Neural cell (in vitro differentiated cells): ENCODE data around the gene ERCC2. TPM values are rescaled to one million over a fixed set of nuclear protein-coding genes. Genes with fewer than 3 reads are reported as not detected.

ENCODE experiments used
- H2AFZ ChIP-seq: fragments of 200-600, 300-800 bp; sonication (generic), shearing (Covaris generic); 2 replicates; pipeline ENCODE4 v1.6.0; 2014; ENCODE audit warnings: low read depth, mild to moderate bottlenecking, antibody characterized with exemption, low read length, moderate library complexity
- H3F3A ChIP-seq: fragments of 200-600 bp; shearing (Covaris generic); 2 replicates; pipeline ENCODE4 v1.6.1; 2016; ENCODE audit warnings: mild to moderate bottlenecking, moderate library complexity, mixed read lengths, antibody characterized with exemption, low read length; ENCODE audit not compliant: insufficient read depth, poor library complexity, severe bottlenecking
- H3K27ac ChIP-seq: fragments of 200-600, 300-800 bp; sonication (generic), shearing (Covaris generic); 2 replicates; pipeline ENCODE4 v1.5.1; 2014; ENCODE audit warnings: mild to moderate bottlenecking, low read length, moderate library complexity
- H3K27me3 ChIP-seq: fragments of 300-800, 200-600 bp; sonication (generic), shearing (Covaris generic); 2 replicates; pipeline ENCODE4 v1.6.0; 2014; ENCODE audit warnings: mild to moderate bottlenecking, low read depth, low read length, moderate library complexity; ENCODE audit not compliant: insufficient read depth
- H3K36me3 ChIP-seq: fragments of 300-800, 200-600 bp; sonication (generic), shearing (Covaris generic); 2 replicates; pipeline ENCODE4 v1.5.1; 2014; ENCODE audit warnings: mild to moderate bottlenecking, antibody characterized with exemption, low read length, moderate library complexity; ENCODE audit not compliant: insufficient read depth
- H3K4me2 ChIP-seq: fragments of 300-800, 200-600 bp; sonication (generic), shearing (Covaris generic); 2 replicates; pipeline ENCODE4 v1.6.0; 2014; ENCODE audit warnings: mild to moderate bottlenecking, low read length
- H3K4me3 ChIP-seq: fragments of 300-800, 200-600 bp; sonication (generic), shearing (Covaris generic); 2 replicates; pipeline ENCODE4 v1.5.1; 2014; ENCODE audit warnings: mild to moderate bottlenecking, low read length, moderate library complexity
- H3K79me2 ChIP-seq: fragments of 200-600 bp; shearing (Covaris generic); replicated peaks from 2 replicates; pipeline ENCODE4 v1.6.0; 2014; ENCODE audit warnings: mild to moderate bottlenecking, low read length, moderate library complexity; ENCODE audit not compliant: insufficient read depth
- H3K9ac ChIP-seq: fragments of 300-800, 200-600 bp; sonication (generic), shearing (Covaris generic); 2 replicates; pipeline ENCODE4 v1.6.1; 2016; ENCODE audit warnings: mild to moderate bottlenecking, low read length, mixed read lengths
- H3K9me2 ChIP-seq: fragments of 200-600 bp; shearing (Covaris generic); 2 replicates; pipeline ENCODE4 v1.6.1; 2016; ENCODE audit warnings: mild to moderate bottlenecking, low read length, mixed read lengths; ENCODE audit not compliant: insufficient read depth
- H3K9me3 ChIP-seq: fragments of 200-600, 300-800 bp; sonication (generic), shearing (Covaris generic); 2 replicates; pipeline ENCODE4 v1.6.1; 2016; ENCODE audit warnings: mild to moderate bottlenecking, mixed run types, low read length, moderate library complexity, mixed read lengths
- H4K20me1 ChIP-seq: fragments of 200-600 bp; shearing (Covaris generic); 2 replicates; pipeline ENCODE4 v1.6.1; 2016; ENCODE audit warnings: mild to moderate bottlenecking, mixed run types; ENCODE audit not compliant: insufficient read depth
- EP300 ChIP-seq: fragments of 450-650 bp; conservative IDR thresholded peaks from 2 replicates; pipeline ENCODE4 v1.6.1; 2014; ENCODE audit warnings: antibody characterized with exemption, mild to moderate bottlenecking, moderate library complexity; ENCODE audit not compliant: poor library complexity, severe bottlenecking
- EZH2 ChIP-seq: fragments of 200-600, 300-800 bp; shearing (Covaris generic), sonication (generic); IDR thresholded peaks from 2 replicates; pipeline ENCODE4 v1.6.1; 2014; ENCODE audit warnings: antibody characterized with exemption, low read length, borderline replicate concordance, mild to moderate bottlenecking; ENCODE audit not compliant: insufficient read depth, poor library complexity, severe bottlenecking
- MXI1 ChIP-seq: fragments of 450-650 bp; conservative IDR thresholded peaks from 2 replicates; pipeline ENCODE4 v1.6.1; 2014; ENCODE audit warnings: antibody characterized with exemption, mild to moderate bottlenecking; ENCODE audit not compliant: poor library complexity, severe bottlenecking
- POLR2AphosphoS5 ChIP-seq: IDR thresholded peaks from 2 replicates; pipeline ENCODE4 v1.6.1; 2012
- RAD21 ChIP-seq: fragments of 450-650 bp; conservative IDR thresholded peaks from 2 replicates; pipeline ENCODE4 v1.6.1; 2014; ENCODE audit warnings: antibody characterized with exemption, mild to moderate bottlenecking, moderate library complexity
- SMC3 ChIP-seq: fragments of 450-650 bp; conservative IDR thresholded peaks from 2 replicates; pipeline ENCODE4 v1.6.1; 2014; ENCODE audit warnings: antibody characterized with exemption, mild to moderate bottlenecking, moderate library complexity; ENCODE audit not compliant: poor library complexity
- TAF1 ChIP-seq: IDR thresholded peaks from 2 replicates; pipeline ENCODE4 v1.6.1; 2012; ENCODE audit warnings: low read depth
- polyA plus RNA-seq: library from polyadenylated mRNA; depleted of rRNA; stranded (reverse); fragments of >200 nt; gene quantifications from 2 replicates; pipeline ENCODE4 v1.2.3, GENCODE V29; 2014
- TF ChIP-seq, protein P1 (sequence below): fragments of 450-650 bp; IDR thresholded peaks from 2 replicates; pipeline ENCODE4 v1.5.1; 2014; ENCODE audit warnings: antibody characterized with exemption, mild to moderate bottlenecking, moderate library complexity; ENCODE audit not compliant: poor library complexity, severe bottlenecking
- TF ChIP-seq, protein P2 (sequence below): IDR thresholded peaks from 2 replicates; pipeline ENCODE4 v1.6.1; 2012; ENCODE audit warnings: borderline replicate concordance

ERCC2 gene
- polyA plus RNA-seq, 1 donor from 2014 or later = 28.8 TPM

GRCh38 chr19:45331411-45331810, 39.0 kb downstream of the ERCC2 start:
- no peaks in the 10 kb centered on the region for H3K79me2 ChIP-seq
- no peaks in the 10 kb centered on the region for H3K9me3 ChIP-seq
- no peak overlapping the region for H2AFZ ChIP-seq
- no peaks in the 10 kb centered on the region for H4K20me1 ChIP-seq
- no peak overlapping the region for H3K9ac ChIP-seq
- H3F3A ChIP-seq = no peaks in the 10 kb centered on the region
- no peaks in the 10 kb centered on the region for H3K9me2 ChIP-seq
- H3K27ac ChIP-seq = no peak overlapping the region
- H3K36me3 ChIP-seq = no peaks in the 10 kb centered on the region
- no peak overlapping the region for H3K4me2 ChIP-seq
- no peak overlapping the region for H3K4me3 ChIP-seq
- no peak for TF ChIP-seq RAD21
- TF ChIP-seq SMC3 = no peak
- TF ChIP-seq EP300 = no peak
- TF ChIP-seq MXI1 = no peak
- TF ChIP-seq, protein P1, sequence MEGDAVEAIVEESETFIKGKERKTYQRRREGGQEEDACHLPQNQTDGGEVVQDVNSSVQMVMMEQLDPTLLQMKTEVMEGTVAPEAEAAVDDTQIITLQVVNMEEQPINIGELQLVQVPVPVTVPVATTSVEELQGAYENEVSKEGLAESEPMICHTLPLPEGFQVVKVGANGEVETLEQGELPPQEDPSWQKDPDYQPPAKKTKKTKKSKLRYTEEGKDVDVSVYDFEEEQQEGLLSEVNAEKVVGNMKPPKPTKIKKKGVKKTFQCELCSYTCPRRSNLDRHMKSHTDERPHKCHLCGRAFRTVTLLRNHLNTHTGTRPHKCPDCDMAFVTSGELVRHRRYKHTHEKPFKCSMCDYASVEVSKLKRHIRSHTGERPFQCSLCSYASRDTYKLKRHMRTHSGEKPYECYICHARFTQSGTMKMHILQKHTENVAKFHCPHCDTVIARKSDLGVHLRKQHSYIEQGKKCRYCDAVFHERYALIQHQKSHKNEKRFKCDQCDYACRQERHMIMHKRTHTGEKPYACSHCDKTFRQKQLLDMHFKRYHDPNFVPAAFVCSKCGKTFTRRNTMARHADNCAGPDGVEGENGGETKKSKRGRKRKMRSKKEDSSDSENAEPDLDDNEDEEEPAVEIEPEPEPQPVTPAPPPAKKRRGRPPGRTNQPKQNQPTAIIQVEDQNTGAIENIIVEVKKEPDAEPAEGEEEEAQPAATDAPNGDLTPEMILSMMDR = no peak
- TF ChIP-seq, protein P2, sequence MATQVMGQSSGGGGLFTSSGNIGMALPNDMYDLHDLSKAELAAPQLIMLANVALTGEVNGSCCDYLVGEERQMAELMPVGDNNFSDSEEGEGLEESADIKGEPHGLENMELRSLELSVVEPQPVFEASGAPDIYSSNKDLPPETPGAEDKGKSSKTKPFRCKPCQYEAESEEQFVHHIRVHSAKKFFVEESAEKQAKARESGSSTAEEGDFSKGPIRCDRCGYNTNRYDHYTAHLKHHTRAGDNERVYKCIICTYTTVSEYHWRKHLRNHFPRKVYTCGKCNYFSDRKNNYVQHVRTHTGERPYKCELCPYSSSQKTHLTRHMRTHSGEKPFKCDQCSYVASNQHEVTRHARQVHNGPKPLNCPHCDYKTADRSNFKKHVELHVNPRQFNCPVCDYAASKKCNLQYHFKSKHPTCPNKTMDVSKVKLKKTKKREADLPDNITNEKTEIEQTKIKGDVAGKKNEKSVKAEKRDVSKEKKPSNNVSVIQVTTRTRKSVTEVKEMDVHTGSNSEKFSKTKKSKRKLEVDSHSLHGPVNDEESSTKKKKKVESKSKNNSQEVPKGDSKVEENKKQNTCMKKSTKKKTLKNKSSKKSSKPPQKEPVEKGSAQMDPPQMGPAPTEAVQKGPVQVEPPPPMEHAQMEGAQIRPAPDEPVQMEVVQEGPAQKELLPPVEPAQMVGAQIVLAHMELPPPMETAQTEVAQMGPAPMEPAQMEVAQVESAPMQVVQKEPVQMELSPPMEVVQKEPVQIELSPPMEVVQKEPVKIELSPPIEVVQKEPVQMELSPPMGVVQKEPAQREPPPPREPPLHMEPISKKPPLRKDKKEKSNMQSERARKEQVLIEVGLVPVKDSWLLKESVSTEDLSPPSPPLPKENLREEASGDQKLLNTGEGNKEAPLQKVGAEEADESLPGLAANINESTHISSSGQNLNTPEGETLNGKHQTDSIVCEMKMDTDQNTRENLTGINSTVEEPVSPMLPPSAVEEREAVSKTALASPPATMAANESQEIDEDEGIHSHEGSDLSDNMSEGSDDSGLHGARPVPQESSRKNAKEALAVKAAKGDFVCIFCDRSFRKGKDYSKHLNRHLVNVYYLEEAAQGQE = no peak
- no peak for TF ChIP-seq POLR2AphosphoS5
- TF ChIP-seq EZH2 = no peak
- TF ChIP-seq TAF1 = no peak
- H3K27me3 ChIP-seq = no peaks in the 10 kb centered on the region

DNA sequence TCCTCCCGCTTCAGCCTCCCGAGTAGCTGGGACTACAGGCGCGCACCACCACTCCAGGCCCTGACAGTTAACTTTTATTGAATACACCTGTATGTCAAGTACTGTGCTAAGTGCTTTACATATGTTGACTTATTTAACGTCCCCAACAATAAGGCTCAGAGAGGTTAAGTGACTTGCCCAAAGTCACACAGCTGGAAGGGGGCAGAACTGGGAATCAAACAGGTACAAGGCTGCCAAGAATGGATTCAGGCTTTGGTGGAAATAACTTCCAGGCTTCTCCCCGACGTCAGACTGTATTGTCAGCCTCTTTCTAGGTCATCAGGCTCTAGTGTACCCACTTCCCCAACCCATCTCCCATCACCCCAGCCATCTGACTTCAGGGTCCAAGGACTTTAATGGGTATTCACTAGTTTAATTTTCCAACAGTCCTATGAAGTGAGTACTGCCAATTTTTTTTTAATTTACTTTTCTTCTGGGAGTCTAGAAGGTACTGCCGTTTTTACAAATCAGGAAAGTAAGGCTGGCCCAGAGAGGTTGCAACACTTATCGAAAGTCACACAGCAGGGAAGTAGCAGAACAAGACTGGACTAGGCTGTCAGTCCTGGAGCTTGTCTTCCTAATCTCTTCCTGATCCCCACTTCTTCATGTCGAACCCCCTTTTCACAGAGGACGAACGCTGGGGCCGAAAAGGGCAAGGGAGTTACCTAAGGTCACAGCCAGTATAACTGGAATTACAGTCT, 42.8 kb downstream of the ERCC2 start:
- Histone ChIP-seq H3K9ac (no peak overlapping the region), H4K20me1 (no peaks in the 10 kb centered on the region), H3K27ac (no peak overlapping the region), H3F3A (no peaks in the 10 kb centered on the region), H3K27me3 (no peaks in the 10 kb centered on the region), H3K36me3 (no peaks in the 10 kb centered on the region), H3K79me2 (no peaks in the 10 kb centered on the region), H3K4me3 (no peak overlapping the region), H3K9me3 (no peaks in the 10 kb centered on the region), H2AFZ (no peak overlapping the region), H3K9me2 (no peaks in the 10 kb centered on the region), H3K4me2 (no peak overlapping the region)
- TF ChIP-seq, protein P2 = no peak
- TF ChIP-seq TAF1 (no peak), EP300 (no peak), POLR2AphosphoS5 (no peak), RAD21 (no peak), MXI1 (no peak), SMC3 (no peak)
- TF ChIP-seq, protein P1 = no peak
